Gastroesophageal sphincter (tissue), 4 donors: ENCODE measurements around the gene TMPRSS4. TPM values are rescaled to one million over a fixed set of nuclear protein-coding genes. Genes with fewer than 3 reads are reported as not detected.

Experiments
- ATAC-seq: fragments of 150-250 bp; one replicate; pipeline ENCODE4 v1.9.1; 2016; ENCODE audit warnings: mild to moderate bottlenecking, moderate library complexity
- H3K27ac ChIP-seq, 4 donors: fragments of 200-600 bp; sonication (generic) in 3 of 4; 1 replicate in 3 of 4; 2 replicates in 1 of 4; pipeline ENCODE4 v1.5.1; 2016 to 2019
- H3K27me3 ChIP-seq: fragments of 200-600 bp; sonication (generic); one replicate; pipeline ENCODE4 v1.5.1; 2019
- H3K36me3 ChIP-seq, 2 donors: fragments of 200-600 bp; sonication (generic); one replicate each; pipeline ENCODE4 v1.5.1; 2019; ENCODE audit warnings: control low read depth in 1 of 2
- H3K4me1 ChIP-seq, 3 donors: fragments of 200-600 bp; sonication (generic); 1 replicate in 2 of 3; 2 replicates in 1 of 3; pipeline ENCODE4 v1.5.1; 2016 to 2019; ENCODE audit warnings: control low read depth in 2 of 3
- H3K4me3 ChIP-seq, 2 donors: fragments of 200-600 bp; sonication (generic); one replicate each; pipeline ENCODE4 v1.5.1; 2019; ENCODE audit warnings: mild to moderate bottlenecking in 1 of 2, moderate library complexity in 1 of 2
- H3K9me3 ChIP-seq, 3 donors: fragments of 200-600 bp; sonication (generic); one replicate each; pipeline ENCODE4 v1.5.1; 2017 to 2019; ENCODE audit warnings: control low read depth in 2 of 3
- CTCF ChIP-seq, 4 experiments: fragments of 200-600 bp in 2 of 4; fragments of 450-650 bp in 2 of 4; sonication (generic) in 1 of 4; IDR thresholded peaks; one replicate each; pipeline ENCODE4 v1.5.1; 2017 to 2019; ENCODE audit warnings: antibody characterized with exemption in 4 of 4, mild to moderate bottlenecking in 2 of 4, moderate library complexity in 2 of 4
- EP300 ChIP-seq: sonication (generic); formaldehyde crosslinking; IDR thresholded peaks from one replicate; pipeline ENCODE4 v1.6.1; 2017; ENCODE audit warnings: antibody characterized with exemption, mild to moderate bottlenecking
- POLR2A ChIP-seq, 2 donors: fragments of 450-650 bp; IDR thresholded peaks; one replicate each; pipeline ENCODE4 v1.6.1; 2017; ENCODE audit warnings: antibody characterized with exemption in 2 of 2, mild to moderate bottlenecking in 2 of 2, moderate library complexity in 1 of 2
- POLR2AphosphoS5 ChIP-seq: sonication (generic); formaldehyde crosslinking; IDR thresholded peaks from one replicate; pipeline ENCODE4 v1.6.1; 2017; ENCODE audit warnings: antibody characterized with exemption
- WGBS, 2 donors: methylation state at CpG; one replicate each; pipeline ENCODE4 v1.1.5; 2018; ENCODE audit warnings: low coverage in 1 of 2; 5-methylcytosine and 5-hydroxymethylcytosine counted together
- total RNA-seq, 4 donors: library from RNA; depleted of rRNA; stranded (reverse); fragments of >200 nt; gene quantifications; one replicate each; pipeline ENCODE4 v1.1.0, GENCODE V29; 2016

TMPRSS4 gene
- total RNA-seq, 4 donors from 2014 or later = 0.23 to 11.1 (median 0.78) TPM; not detected in 1

GRCh38 chr11:118100691-118101232 lies 23.9 kb downstream of the TMPRSS4 start:
- no peak overlapping the region for H3K27ac ChIP-seq
- 25 to 63% methylated on average over 2 of the region's 3 CpGs for WGBS, 2 donors
- ATAC-seq = no peak
- H3K9me3 ChIP-seq = no peaks in the 10 kb centered on the region
- no peaks in the 10 kb centered on the region for H3K4me1 ChIP-seq
- TF ChIP-seq POLR2AphosphoS5 (no peak), CTCF (IDR thresholded peaks at IDR 0.05) (no peak), POLR2A (IDR thresholded peaks at IDR 0.05) (no peak), EP300 (no peak)
- peaks cover 45% of the 10 kb centered on the region for H3K27me3 ChIP-seq
- H3K4me3 ChIP-seq = no peak overlapping the region
- H3K36me3 ChIP-seq = no peaks in the 10 kb centered on the region

DNA sequence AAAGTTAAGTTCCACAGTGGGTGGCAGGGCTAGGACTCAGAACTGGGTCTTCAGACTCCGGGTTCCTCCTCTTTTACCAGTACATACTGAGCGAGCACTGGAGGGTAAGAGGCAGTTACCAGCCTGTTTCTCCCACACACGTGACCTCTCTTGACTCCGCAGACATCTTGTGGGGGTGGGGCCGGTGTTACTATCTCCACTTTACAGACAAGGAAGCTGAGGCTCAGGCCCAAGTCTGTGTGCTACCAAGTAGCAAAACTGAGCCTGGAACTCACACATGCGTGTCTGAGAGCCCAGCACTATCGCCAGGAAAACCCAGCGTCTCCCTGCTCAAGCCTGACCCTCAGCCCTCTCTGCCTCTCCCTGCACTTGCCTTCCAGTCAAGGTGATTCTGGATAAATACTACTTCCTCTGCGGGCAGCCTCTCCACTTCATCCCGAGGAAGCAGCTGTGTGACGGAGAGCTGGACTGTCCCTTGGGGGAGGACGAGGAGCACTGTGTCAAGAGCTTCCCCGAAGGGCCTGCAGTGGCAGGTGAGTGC lies 25.9 kb downstream of the TMPRSS4 start:
- Histone ChIP-seq H3K27me3 (peaks cover 29% of the 10 kb centered on the region), H3K4me1 (no peaks in the 10 kb centered on the region), H3K36me3 (no peaks in the 10 kb centered on the region), H3K9me3 (no peaks in the 10 kb centered on the region), H3K4me3 (no peak overlapping the region), H3K27ac (no peak overlapping the region)
- WGBS, 2 donors = 79 to 85% methylated on average over 2 to 5 of the region's 13 CpGs
- no peak for TF ChIP-seq CTCF (IDR thresholded peaks at IDR 0.05)
- TF ChIP-seq POLR2A (IDR thresholded peaks at IDR 0.05) = no peak
- no peak for TF ChIP-seq EP300
- TF ChIP-seq POLR2AphosphoS5 = no peak
- ATAC-seq = no peak

- WGBS, 2 donors = 88 to 94% methylated on average over 4 to 6 of the region's 6 CpGs
- no peak for ATAC-seq
- H3K4me1 ChIP-seq = no peaks in the 10 kb centered on the region
- H3K36me3 ChIP-seq = no peaks in the 10 kb centered on the region
- H3K27ac ChIP-seq = no peak overlapping the region
- no peaks in the 10 kb centered on the region for H3K9me3 ChIP-seq
- TF ChIP-seq POLR2AphosphoS5 = no peak
- TF ChIP-seq POLR2A (IDR thresholded peaks at IDR 0.05) = no peak
- TF ChIP-seq CTCF (IDR thresholded peaks at IDR 0.05) = no peak
- no peak for TF ChIP-seq EP300
- H3K27me3 ChIP-seq = peaks cover 18% of the 10 kb centered on the region
- H3K4me3 ChIP-seq = no peak overlapping the region
These were observed 27.6 kb downstream of the TMPRSS4 start for GRCh38 chr11:118104491-118104890.

- WGBS, 2 donors = 57 to 68% methylated on average over 2 to 3 of the region's 4 CpGs
- peaks cover 18% of the 10 kb centered on the region for H3K27me3 ChIP-seq
- no peak for ATAC-seq
- TF ChIP-seq POLR2AphosphoS5 (no peak), CTCF (IDR thresholded peaks at IDR 0.05) (no peak), POLR2A (IDR thresholded peaks at IDR 0.05) (no peak), EP300 (no peak)
- H3K9me3 ChIP-seq = no peaks in the 10 kb centered on the region
- H3K27ac ChIP-seq = no peak overlapping the region
- no peaks in the 10 kb centered on the region for H3K36me3 ChIP-seq
- H3K4me1 ChIP-seq = no peaks in the 10 kb centered on the region
- no peak overlapping the region for H3K4me3 ChIP-seq
These were observed 28.9 kb downstream of the TMPRSS4 start for GRCh38 chr11:118105657-118106305.
